GM12891 (cell line): ENCODE data around the gene CHCT1.

Source experiments
- DNase-seq: peaks from one replicate; pipeline ENCODE4 v3.0.0; 2011; ENCODE audit warnings: low spot score; ENCODE audit not compliant: insufficient read length
- FAIRE-seq: peaks from 2 replicates; lab custom pipeline; 2011; peaks lifted over from hg19 to GRCh38; lab: Jason Lieb, UNC
- PAX5 ChIP-seq: IDR thresholded peaks from 2 replicates; pipeline ENCODE4 v1.6.1; 2011; ENCODE audit warnings: low read length, moderate library complexity, mild to moderate bottlenecking; ENCODE audit not compliant: insufficient read depth, severe bottlenecking
- POLR2A ChIP-seq: IDR thresholded peaks from 2 replicates; pipeline ENCODE4 v1.6.1; 2011; ENCODE audit warnings: low read depth, low read length, control low read depth
- POLR2AphosphoS5 ChIP-seq: IDR thresholded peaks from 2 replicates; pipeline ENCODE4 v1.6.1; 2011; ENCODE audit warnings: low read depth, low read length, control low read depth
- POU2F2 ChIP-seq: IDR thresholded peaks from 2 replicates; pipeline ENCODE4 v1.6.1; 2011; ENCODE audit warnings: low read depth, mild to moderate bottlenecking, control low read depth, low read length, moderate library complexity
- SPI1 ChIP-seq: IDR thresholded peaks from 2 replicates; pipeline ENCODE4 v1.6.1; 2011; ENCODE audit warnings: low read depth, low read length, control low read depth
- TAF1 ChIP-seq: IDR thresholded peaks from 2 replicates; pipeline ENCODE4 v1.6.1; 2011; ENCODE audit warnings: low read depth, low read length, control low read depth

The CHCT1 gene

DNA sequence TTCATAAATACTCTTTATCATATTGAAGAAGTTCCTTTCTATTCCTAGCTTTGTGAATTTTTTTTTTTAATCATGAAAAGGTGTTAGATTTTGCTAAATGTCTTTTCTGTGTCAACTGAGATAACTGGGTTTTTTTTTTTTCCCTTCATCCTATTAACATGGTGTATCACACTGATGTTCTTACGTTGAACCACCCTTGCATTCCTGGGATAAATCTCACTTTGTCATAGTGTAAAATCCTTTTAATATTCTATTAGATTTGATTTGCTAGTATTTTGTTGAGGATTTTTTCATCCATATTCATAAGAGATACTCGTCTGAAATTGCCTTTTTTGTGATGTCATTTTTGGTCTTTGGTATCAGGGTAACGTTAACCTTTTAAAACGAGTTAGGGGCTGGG, 49.2 kb downstream of the CHCT1 start:
- DNase-seq (no peak), FAIRE-seq (no peak)
- no peak for TF ChIP-seq POLR2AphosphoS5

DNA sequence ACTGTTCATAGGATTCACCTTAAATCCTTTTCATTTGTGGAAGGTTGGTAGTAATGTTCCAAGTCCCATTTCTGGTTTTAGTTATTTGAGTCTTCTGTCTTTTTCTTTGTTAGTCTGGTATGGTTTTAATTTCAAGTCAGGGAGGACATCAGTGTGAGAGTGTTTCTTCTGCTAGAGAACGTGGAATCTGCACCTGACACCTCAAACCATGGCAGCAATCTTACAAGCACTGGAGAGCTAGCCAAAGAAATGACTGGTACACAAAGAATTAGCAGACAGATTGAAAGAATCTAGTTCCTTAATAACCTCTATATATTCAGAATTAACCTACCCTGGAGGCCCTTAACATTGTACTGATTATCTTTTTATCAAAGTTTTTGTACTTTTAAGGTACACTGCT, 50.2 kb downstream of the CHCT1 start:
- no peak for DNase-seq
- TF ChIP-seq SPI1: no peak
- no peak for TF ChIP-seq POLR2AphosphoS5
- TF ChIP-seq POLR2A: no peak
- no peak for TF ChIP-seq PAX5
- no peak for TF ChIP-seq POU2F2
- TF ChIP-seq TAF1: no peak
- FAIRE-seq: no peak

DNA sequence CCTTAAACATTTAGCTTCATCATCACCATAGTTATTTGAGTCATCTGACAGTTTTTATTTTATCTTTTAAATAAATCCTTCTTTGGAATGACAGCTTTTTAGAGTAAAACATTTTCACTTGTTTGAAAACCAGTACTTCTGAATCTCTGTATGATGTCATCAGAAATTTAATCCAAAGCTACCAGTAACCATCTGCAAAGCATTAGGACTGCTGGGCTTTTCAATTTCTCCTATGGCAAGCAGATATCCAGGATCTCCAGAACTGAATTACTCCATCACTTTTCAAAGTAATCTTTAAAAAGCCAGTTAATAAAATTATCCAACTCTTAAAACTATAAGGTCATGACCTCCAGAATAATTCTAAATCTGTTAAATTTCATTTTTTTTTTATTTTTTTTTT, 51.5 kb downstream of the CHCT1 start:
- FAIRE-seq (no peak), DNase-seq (no peak)
- TF ChIP-seq SPI1: no peak
- no peak for TF ChIP-seq POLR2A
- TF ChIP-seq TAF1: no peak
- TF ChIP-seq POU2F2: no peak
- TF ChIP-seq POLR2AphosphoS5: no peak
- no peak for TF ChIP-seq PAX5
